Lower lobe of right lung (tissue), 2 donors: ENCODE measurements around the gene DUSP9. TPM values are rescaled to one million over a fixed set of nuclear protein-coding genes. Genes with fewer than 3 reads are reported as not detected.
A peak's percentile ranks its signal among the peaks of the same experiment; 100 is the strongest.

Experiments used
- ATAC-seq, 2 donors: fragments of 200-7000 bp; cut with Tn5 transposase; one replicate each; pipeline ENCODE4 v1.9.1; 2020 to 2022; ENCODE audit warnings: mild to moderate bottlenecking in 2 of 2, moderate library complexity in 2 of 2
- DNase-seq: peaks from one replicate; pipeline ENCODE4 v3.0.0-alpha.2; 2020
- H3K27ac ChIP-seq: fragments of 200-600 bp; one replicate; pipeline ENCODE4 v1.8.0; 2022
- H3K27me3 ChIP-seq: fragments of 200-600 bp; one replicate; pipeline ENCODE4 v1.8.0; 2022; ENCODE audit warnings: low read depth
- H3K36me3 ChIP-seq: fragments of 200-600 bp; one replicate; pipeline ENCODE4 v1.8.0; 2022; ENCODE audit warnings: mild to moderate bottlenecking
- H3K4me1 ChIP-seq: fragments of 200-600 bp; one replicate; pipeline ENCODE4 v1.8.0; 2022
- H3K4me3 ChIP-seq: fragments of 200-600 bp; one replicate; pipeline ENCODE4 v1.8.0; 2022; ENCODE audit warnings: mild to moderate bottlenecking
- H3K9me3 ChIP-seq: fragments of 200-600 bp; one replicate; pipeline ENCODE4 v1.8.0; 2022
- CTCF ChIP-seq: fragments of 200-600 bp; IDR thresholded peaks from one replicate; pipeline ENCODE4 v1.8.0; 2022; ENCODE audit warnings: antibody characterized with exemption, mild to moderate bottlenecking
- intact Hi-C: fragments of 100-400 bp; cut with DNase I; formaldehyde crosslinking; loops from one replicate; pipeline ENCODE4 v1.11.0; 2022
- total RNA-seq: library from RNA; stranded (reverse); fragmentation: NEBNext Ultra II Directional; extraction: Animal tissue kit (Norgen Biotek cat#: 25700); gene quantifications from one replicate; pipeline ENCODE4 v1.2.1, GENCODE V29; 2021
- donor health status: DM: no; HTN: yes; CAD: no; lungs with severe emphysema.

DUSP9 gene
- total RNA-seq, 1 donor from 2014 or later: not detected

GRCh38 chrX:153653556-153653955 is 6.6 kb downstream of the DUSP9 start:
- Histone ChIP-seq H3K36me3 (no peaks in the 10 kb centered on the region), H3K27me3 (peaks cover 7% of the 10 kb centered on the region), H3K4me1 (no peaks in the 10 kb centered on the region), H3K4me3 (no peak overlapping the region), H3K9me3 (no peaks in the 10 kb centered on the region), H3K27ac (no peak overlapping the region)
- ATAC-seq: no peak
- intact Hi-C loops: no loop called here
- TF ChIP-seq CTCF: no peak
- DNase-seq: no peak

DNA sequence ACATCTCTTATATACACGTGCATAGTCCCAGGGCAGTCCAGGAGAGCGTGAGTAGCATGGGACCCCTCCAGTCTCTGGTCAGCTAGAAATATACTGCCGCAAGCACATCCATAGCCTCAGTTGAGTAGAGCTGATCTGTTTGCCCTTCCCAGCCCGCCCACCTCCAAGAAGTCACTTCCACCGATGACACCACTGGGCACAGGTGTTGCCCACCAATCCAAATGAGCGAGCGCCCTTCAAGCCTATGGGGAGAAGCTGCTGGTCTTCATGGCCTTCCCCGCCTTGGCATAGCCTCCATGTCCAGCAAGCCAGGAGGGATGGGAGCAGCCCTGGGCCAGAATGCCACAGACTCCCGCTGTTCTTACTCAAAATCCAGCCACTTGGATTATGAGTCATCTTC is 10.2 kb downstream of the DUSP9 start:
- no peak overlapping the region for H3K4me3 ChIP-seq

DNA sequence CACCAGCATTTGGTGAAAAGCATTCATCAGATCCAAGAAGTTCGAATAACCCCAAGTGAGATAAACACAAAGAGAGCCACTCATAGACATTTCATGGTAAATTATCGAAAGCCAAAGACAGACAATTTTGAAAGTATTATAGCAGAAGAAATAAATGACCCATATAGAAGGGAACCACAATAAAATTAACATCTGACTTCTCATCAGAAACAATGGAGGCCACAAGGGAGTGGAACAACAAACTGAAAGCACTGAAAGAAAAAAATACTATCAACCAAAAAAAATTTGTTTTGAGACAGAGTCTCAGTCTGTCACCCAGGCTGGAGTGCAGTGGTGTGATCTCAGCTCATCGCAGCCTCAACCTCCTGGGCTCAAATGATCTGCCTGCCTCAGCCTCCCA is 12.3 kb downstream of the DUSP9 start:
- ATAC-seq: no peak
- TF ChIP-seq CTCF: no peak

More for the DNA sequence above, 10.2 kb downstream of the DUSP9 start:
- Histone ChIP-seq H3K27ac (no peak overlapping the region), H3K27me3 (peaks cover 3% of the 10 kb centered on the region), H3K9me3 (no peaks in the 10 kb centered on the region), H3K4me1 (no peaks in the 10 kb centered on the region), H3K36me3 (no peaks in the 10 kb centered on the region)
- ATAC-seq (no peak), DNase-seq (no peak)
- intact Hi-C loops: no loop called here
- no peak for TF ChIP-seq CTCF

GRCh38 chrX:153662266-153662665 is 15.3 kb downstream of the DUSP9 start:
- peak; percentile 65 for DNase-seq
- Histone ChIP-seq H3K9me3 (no peaks in the 10 kb centered on the region), H3K27me3 (peaks cover 3% of the 10 kb centered on the region), H3K36me3 (no peaks in the 10 kb centered on the region), H3K4me1 (no peaks in the 10 kb centered on the region), H3K4me3 (no peak overlapping the region), H3K27ac (no peak overlapping the region)
- no peak for ATAC-seq
- TF ChIP-seq CTCF: peak; percentile 42
- intact Hi-C loops: no loop called here

More for the DNA sequence above, 12.3 kb downstream of the DUSP9 start:
- peaks cover 3% of the 10 kb centered on the region for H3K27me3 ChIP-seq
- H3K4me1 ChIP-seq: no peaks in the 10 kb centered on the region
- H3K27ac ChIP-seq: no peak overlapping the region
- intact Hi-C loops: no loop called here
- H3K36me3 ChIP-seq: no peaks in the 10 kb centered on the region
- H3K9me3 ChIP-seq: no peaks in the 10 kb centered on the region
- DNase-seq: no peak
- no peak overlapping the region for H3K4me3 ChIP-seq

DNA sequence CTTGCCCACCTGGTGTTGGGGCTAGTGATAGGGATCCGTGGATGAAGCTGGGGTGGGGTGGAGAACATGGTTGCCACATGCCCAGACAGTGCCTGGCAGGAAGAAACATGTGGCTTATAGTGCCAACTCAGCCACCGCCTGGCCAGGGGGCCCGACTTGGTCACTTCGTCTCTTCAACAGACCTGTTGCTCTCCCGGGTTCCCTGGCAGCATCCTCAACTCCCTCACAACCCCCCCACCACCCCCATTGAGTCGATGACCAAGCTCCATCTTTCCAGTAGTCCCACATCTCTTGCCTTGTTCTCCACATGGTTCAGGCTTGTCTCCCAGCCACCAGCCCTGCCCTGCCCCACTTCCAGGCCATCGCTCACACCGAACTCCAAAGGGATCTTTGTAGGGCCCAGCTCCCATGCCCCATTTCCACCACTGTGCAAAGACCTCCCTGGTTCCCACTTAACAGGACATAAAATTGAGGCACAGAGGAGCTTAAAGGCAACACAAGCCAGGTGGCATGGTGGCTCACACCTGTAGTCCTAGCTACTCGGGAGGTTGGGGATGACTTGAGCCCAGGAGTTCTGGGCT is 18.8 kb downstream of the DUSP9 start:
- Histone ChIP-seq H3K9me3 (no peaks in the 10 kb centered on the region), H3K27ac (no peak overlapping the region), H3K4me3 (no peak overlapping the region), H3K4me1 (no peaks in the 10 kb centered on the region), H3K27me3 (peaks cover 3% of the 10 kb centered on the region), H3K36me3 (no peaks in the 10 kb centered on the region)
- TF ChIP-seq CTCF: no peak
- DNase-seq: no peak
- no peak for ATAC-seq
- intact Hi-C loops: no loop called here
